CD4-positive, CD25-positive, alpha-beta regulatory T cell (primary cell): ENCODE data around the gene MRPS34. TPM values are rescaled to one million over a fixed set of nuclear protein-coding genes. Genes with fewer than 3 reads are reported as not detected.

Experiments
- ATAC-seq, 2 donors: fragments of 150-1000 bp; cut with Tn5 transposase; one replicate each; pipeline ENCODE4 v1.10.0; 2021; ENCODE audit warnings: low read depth in 2 of 2, moderate number of reproducible peaks in 2 of 2, moderate library complexity in 1 of 2
- DNase-seq, 3 donors: peaks; one replicate each; pipeline versions ENCODE4 v3.0.0 to v3.0.0-alpha.2; 2012 to 2022; ENCODE audit warnings: mixed read lengths in 1 of 3
- H3K27ac ChIP-seq: one replicate; pipeline ENCODE4 v1.7.0; 2013; ENCODE audit warnings: mild to moderate bottlenecking, low read length; ENCODE audit not compliant: insufficient read depth, poor library complexity, severe bottlenecking
- H3K27me3 ChIP-seq: one replicate; pipeline ENCODE4 v1.7.0; 2013; ENCODE audit warnings: low read length; ENCODE audit not compliant: control insufficient read depth, insufficient read depth
- H3K36me3 ChIP-seq: one replicate; pipeline ENCODE4 v1.7.0; 2013; ENCODE audit warnings: mild to moderate bottlenecking, low read length, moderate library complexity; ENCODE audit not compliant: control insufficient read depth, insufficient read depth
- H3K4me1 ChIP-seq: 2 replicates; pipeline ENCODE4 v1.7.0; 2013; ENCODE audit warnings: mild to moderate bottlenecking, low read length; ENCODE audit not compliant: insufficient read depth, control insufficient read depth, poor library complexity, severe bottlenecking
- H3K4me3 ChIP-seq: one replicate; pipeline ENCODE4 v1.7.0; 2013; ENCODE audit warnings: low read depth, mild to moderate bottlenecking, low read length, moderate library complexity
- H3K9me3 ChIP-seq, 2 experiments: 1 replicate in 1 of 2; 2 replicates in 1 of 2; pipeline ENCODE4 v1.7.0; 2013; ENCODE audit warnings: low read length in 2 of 2, mild to moderate bottlenecking in 1 of 2, moderate library complexity in 1 of 2; ENCODE audit not compliant: control insufficient read depth in 2 of 2
- H3K27ac Mint-ChIP-seq, 3 donors: one replicate each; pipeline ENCODE4 v1.8.0; 2020 to 2022; ENCODE audit warnings: mild to moderate bottlenecking in 3 of 3, mixed read lengths in 3 of 3, moderate library complexity in 2 of 3
- H3K27me3 Mint-ChIP-seq: one replicate; pipeline ENCODE4 v1.8.0; 2022; ENCODE audit warnings: mild to moderate bottlenecking, mixed read lengths
- H3K36me3 Mint-ChIP-seq: one replicate; pipeline ENCODE4 v1.8.0; 2020; ENCODE audit warnings: mixed read lengths
- H3K4me1 Mint-ChIP-seq, 4 donors: one replicate each; pipeline ENCODE4 v1.8.0; 2020 to 2022; ENCODE audit warnings: mixed read lengths in 4 of 4, mild to moderate bottlenecking in 1 of 4
- H3K4me3 Mint-ChIP-seq, 4 donors: one replicate each; pipeline ENCODE4 v1.8.0; 2020 to 2022; ENCODE audit warnings: mild to moderate bottlenecking in 4 of 4, mixed read lengths in 4 of 4, moderate library complexity in 3 of 4
- H3K9me3 Mint-ChIP-seq, 7 donors: one replicate each; pipeline ENCODE4 v1.8.0; 2020 to 2022; ENCODE audit warnings: mixed read lengths in 7 of 7, mild to moderate bottlenecking in 3 of 7, moderate library complexity in 2 of 7
- polyA plus RNA-seq, 4 donors: library from polyadenylated mRNA; unstranded; fragments of 300-500 nt; fragmentation: Illumina TruSeq; gene quantifications; one replicate each; pipeline ENCODE4 v1.2.3, GENCODE V29; 2021
- total RNA-seq: library from RNA; stranded (reverse); gene quantifications from one replicate; pipeline ENCODE4 v1.2.3, GENCODE V29; 2022

MRPS34 gene
- total and polyA plus RNA-seq, 5 donors from 2014 or later: 46.5 to 176 (median 152) TPM

GRCh38 chr16:1749152-1750117, 23.5 kb downstream of the MRPS34 start:
- H3K9me3 Mint-ChIP-seq: peaks cover 0 to 2% (median 0%) of the 10 kb centered on the region in 7 donors
- no peak overlapping the region for H3K27ac ChIP-seq
- H3K27me3 Mint-ChIP-seq: no peaks in the 10 kb centered on the region
- ATAC-seq (no peak), DNase-seq (no peak)
- H3K4me3 ChIP-seq: no peak overlapping the region
- H3K4me1 Mint-ChIP-seq: peaks cover 0 to 5% (median 1%) of the 10 kb centered on the region in 4 donors
- peaks cover 14% of the 10 kb centered on the region for H3K36me3 Mint-ChIP-seq
- no peaks in the 10 kb centered on the region for H3K4me1 ChIP-seq
- peak overlapping the region in 1 of 4 donors; percentile 27 for H3K4me3 Mint-ChIP-seq
- H3K9me3 ChIP-seq: no peaks in the 10 kb centered on the region
- H3K27me3 ChIP-seq: no peaks in the 10 kb centered on the region
- H3K27ac Mint-ChIP-seq: no peak overlapping the region
- peaks cover 66% of the 10 kb centered on the region for H3K36me3 ChIP-seq

- no peak for DNase-seq
- H3K4me3 Mint-ChIP-seq: no peak overlapping the region
- H3K27me3 Mint-ChIP-seq: no peaks in the 10 kb centered on the region
- H3K9me3 Mint-ChIP-seq: peaks cover 0 to 2% (median 0%) of the 10 kb centered on the region in 7 donors
- peaks cover 14% of the 10 kb centered on the region for H3K36me3 Mint-ChIP-seq
- peaks cover 0 to 3% (median 1%) of the 10 kb centered on the region in 4 donors for H3K4me1 Mint-ChIP-seq
- Histone ChIP-seq H3K4me3 (no peak overlapping the region), H3K4me1 (no peaks in the 10 kb centered on the region), H3K27me3 (no peaks in the 10 kb centered on the region), H3K27ac (no peak overlapping the region), H3K36me3 (peaks cover 67% of the 10 kb centered on the region), H3K9me3 (no peaks in the 10 kb centered on the region)
- H3K27ac Mint-ChIP-seq: no peak overlapping the region
- ATAC-seq: no peak
Observed at GRCh38 chr16:1747934-1748333, 25.0 kb downstream of the MRPS34 start.

- no peaks in the 10 kb centered on the region for H3K9me3 Mint-ChIP-seq
- H3K4me3 ChIP-seq: no peak overlapping the region
- no peak overlapping the region for H3K27ac Mint-ChIP-seq
- H3K27me3 ChIP-seq: no peaks in the 10 kb centered on the region
- ATAC-seq (no peak), DNase-seq (no peak)
- no peak overlapping the region for H3K27ac ChIP-seq
- no peaks in the 10 kb centered on the region for H3K9me3 ChIP-seq
- H3K36me3 Mint-ChIP-seq: peaks cover 9% of the 10 kb centered on the region
- H3K4me1 ChIP-seq: no peaks in the 10 kb centered on the region
- peaks cover 55% of the 10 kb centered on the region for H3K36me3 ChIP-seq
- H3K4me1 Mint-ChIP-seq: peaks cover 0 to 2% (median 0%) of the 10 kb centered on the region in 4 donors
- H3K4me3 Mint-ChIP-seq: no peak overlapping the region
- no peaks in the 10 kb centered on the region for H3K27me3 Mint-ChIP-seq
Observed at GRCh38 chr16:1746693-1747195, 26.2 kb downstream of the MRPS34 start.

- Histone ChIP-seq H3K4me1 (no peaks in the 10 kb centered on the region), H3K9me3 (no peaks in the 10 kb centered on the region), H3K36me3 (peaks cover 48% of the 10 kb centered on the region), H3K27me3 (no peaks in the 10 kb centered on the region), H3K27ac (no peak overlapping the region), H3K4me3 (no peak overlapping the region)
- no peak for ATAC-seq
- no peak overlapping the region for H3K4me3 Mint-ChIP-seq
- peaks cover 0 to 2% (median 0%) of the 10 kb centered on the region in 4 donors for H3K4me1 Mint-ChIP-seq
- H3K27ac Mint-ChIP-seq: no peak overlapping the region
- peaks cover 9% of the 10 kb centered on the region for H3K36me3 Mint-ChIP-seq
- DNase-seq: no peak
- no peaks in the 10 kb centered on the region for H3K27me3 Mint-ChIP-seq
- H3K9me3 Mint-ChIP-seq: no peaks in the 10 kb centered on the region
Observed at GRCh38 chr16:1745900-1746692, 26.8 kb downstream of the MRPS34 start.

GRCh38 chr16:1745181-1745899, 27.6 kb downstream of the MRPS34 start:
- ATAC-seq: no peak
- Histone ChIP-seq H3K9me3 (no peaks in the 10 kb centered on the region), H3K27ac (no peak overlapping the region), H3K4me1 (no peaks in the 10 kb centered on the region), H3K4me3 (no peak overlapping the region), H3K36me3 (peaks cover 48% of the 10 kb centered on the region), H3K27me3 (no peaks in the 10 kb centered on the region)
- Mint-ChIP-seq H3K4me1 (peaks cover 0 to 2% (median 0%) of the 10 kb centered on the region in 4 donors), H3K36me3 (peaks cover 9% of the 10 kb centered on the region), H3K27ac (no peak overlapping the region), H3K4me3 (no peak overlapping the region), H3K27me3 (no peaks in the 10 kb centered on the region), H3K9me3 (no peaks in the 10 kb centered on the region)
- no peak for DNase-seq

- Histone ChIP-seq H3K27ac (no peak overlapping the region), H3K9me3 (no peaks in the 10 kb centered on the region), H3K4me3 (no peak overlapping the region), H3K27me3 (no peaks in the 10 kb centered on the region), H3K36me3 (peaks cover 47% of the 10 kb centered on the region), H3K4me1 (no peaks in the 10 kb centered on the region)
- ATAC-seq (no peak), DNase-seq (no peak)
- Mint-ChIP-seq H3K27me3 (no peaks in the 10 kb centered on the region), H3K36me3 (peaks cover 9% of the 10 kb centered on the region), H3K4me3 (no peak overlapping the region), H3K9me3 (no peaks in the 10 kb centered on the region), H3K27ac (no peak overlapping the region), H3K4me1 (peaks cover 0 to 2% (median 0%) of the 10 kb centered on the region in 4 donors)
Observed at GRCh38 chr16:1744338-1744840, 28.5 kb downstream of the MRPS34 start.
